K562 (cell line): ENCODE measurements around the gene ZNF598. TPM values are rescaled to one million over a fixed set of nuclear protein-coding genes. Genes with fewer than 3 reads are reported as not detected.
A peak's percentile ranks its signal among the peaks of the same experiment; 100 is the strongest.

Experiments
- ATAC-seq: fragments of 200-7000 bp; cut with Tn5 transposase; 3 replicates; pipeline ENCODE4 v1.9.1; 2020; ENCODE audit warnings: moderate library complexity
- BruUV-seq: library from RNA; stranded (reverse); fragments of 400-500 nt; replicated peaks from 2 replicates; lab custom pipeline; 2021; lab: Mats Ljungman, UMichigan
- CTCF ChIA-PET: fragments of 300-600 bp; formaldehyde crosslinking; extraction: SDS; loops from one replicate; lab custom pipeline; 2021; ENCODE audit warnings: low intra/inter-chr PET ratio; lab: Yijun Ruan, JAX
- POLR2A ChIA-PET: fragments of 300-600, 350-650 bp; sonication (Branson Sonifier 250); formaldehyde crosslinking; extraction: SDS; loops from one replicate; lab custom pipeline; 2021; ENCODE audit warnings: antibody characterized with exemption, inconsistent platforms; lab: Yijun Ruan, JAX
- DNase-seq, 4 experiments: peaks; one replicate each; pipeline versions ENCODE4 v3.0.0 to v3.0.0-alpha.2; 2011 to 2018; ENCODE audit warnings: low spot score in 3 of 4, mixed read lengths in 3 of 4; ENCODE audit errors: extremely low read depth in 1 of 4
- FAIRE-seq: peaks from 2 replicates; lab custom pipeline; 2011; peaks lifted over from hg19 to GRCh38; lab: Jason Lieb, UNC
- H2AFZ ChIP-seq: 2 replicates; pipeline ENCODE4 v1.6.0; 2011; ENCODE audit warnings: low read depth, low read length, control low read depth, inconsistent platforms
- H3K27ac ChIP-seq: fragments of 200-600 bp; 3 replicates; pipeline ENCODE4 v1.8.0; 2011; ENCODE audit warnings: low read depth, mild to moderate bottlenecking, control low read depth, inconsistent platforms, low read length, moderate library complexity, mixed read lengths; ENCODE audit errors: extremely low read depth
- H3K27me3 ChIP-seq, 2 experiments: fragments of 300-600 bp in 1 of 2; 2 replicates in 1 of 2; 3 replicates in 1 of 2; pipeline versions ENCODE4 v1.6.0 to v1.8.0; 2011; ENCODE audit warnings: inconsistent platforms in 2 of 2, low read length in 2 of 2, mild to moderate bottlenecking in 1 of 2, mixed read lengths in 1 of 2, moderate library complexity in 1 of 2; ENCODE audit not compliant: control insufficient read depth in 2 of 2, insufficient read depth in 2 of 2
- H3K36me3 ChIP-seq: fragments of 300-600 bp; 3 replicates; pipeline ENCODE4 v1.8.0; 2011; ENCODE audit warnings: mild to moderate bottlenecking, low read length, inconsistent platforms; ENCODE audit not compliant: control insufficient read depth, insufficient read depth
- H3K4me1 ChIP-seq, 2 experiments: fragments of 200-600 bp in 1 of 2; replicated peaks in 1 of 2; 2 replicates in 1 of 2; 3 replicates in 1 of 2; pipeline versions ENCODE4 v1.5.1 to v1.8.0; 2011; ENCODE audit warnings: inconsistent platforms in 2 of 2, low read length in 2 of 2, mild to moderate bottlenecking in 1 of 2, mixed read lengths in 1 of 2, moderate library complexity in 1 of 2; ENCODE audit not compliant: control insufficient read depth in 2 of 2, insufficient read depth in 2 of 2
- H3K4me2 ChIP-seq: 2 replicates; pipeline ENCODE4 v1.6.1; 2011; ENCODE audit warnings: low read length, control low read depth, inconsistent platforms, mixed read lengths; ENCODE audit not compliant: insufficient read depth
- H3K4me3 ChIP-seq: fragments of 200-600 bp; sonication (generic), shearing (Covaris generic); 2 replicates; pipeline ENCODE4 v1.5.1; 2016; ENCODE audit warnings: control low read depth, inconsistent platforms
- H3K79me2 ChIP-seq: fragments of 200-600 bp; 3 replicates; pipeline ENCODE4 v1.8.0; 2011; ENCODE audit warnings: low read length, inconsistent platforms; ENCODE audit not compliant: control insufficient read depth, insufficient read depth
- H3K9ac ChIP-seq, 2 experiments: 2 replicates each; pipeline versions ENCODE4 v1.6.0 to v1.6.1; 2011; ENCODE audit warnings: low read depth in 2 of 2, low read length in 2 of 2, control low read depth in 1 of 2, inconsistent platforms in 1 of 2, mild to moderate bottlenecking in 1 of 2, mixed read lengths in 1 of 2; ENCODE audit not compliant: insufficient read depth in 1 of 2
- H3K9me1 ChIP-seq: one replicate; pipeline ENCODE4 v1.6.0; 2011; ENCODE audit warnings: inconsistent platforms, mild to moderate bottlenecking, low read length, moderate library complexity; ENCODE audit not compliant: control insufficient read depth, insufficient read depth
- H3K9me3 ChIP-seq: replicated peaks from 2 replicates; pipeline ENCODE4 v1.5.1; 2011; ENCODE audit warnings: low read depth, low read length, inconsistent platforms; ENCODE audit not compliant: control insufficient read depth, insufficient read depth
- H4K20me1 ChIP-seq: replicated peaks from 2 replicates; pipeline ENCODE4 v1.6.1; 2011; ENCODE audit warnings: low read length, inconsistent platforms, mixed read lengths; ENCODE audit not compliant: control insufficient read depth, insufficient read depth
- CCNT2 ChIP-seq: IDR thresholded peaks from 2 replicates; pipeline ENCODE4 v1.6.1; 2011; ENCODE audit warnings: borderline replicate concordance, low read depth, mild to moderate bottlenecking, moderate library complexity, mixed read lengths, low read length; ENCODE audit not compliant: insufficient read length; ENCODE audit errors: extremely low read depth
- EGR1 ChIP-seq: fragments of 450-650 bp; conservative IDR thresholded peaks from 2 replicates; pipeline ENCODE4 v1.6.1; 2017; ENCODE audit warnings: mild to moderate bottlenecking
- JUND ChIP-seq, 2 experiments: IDR thresholded peaks; 2 replicates in 1 of 2; 3 replicates in 1 of 2; pipeline ENCODE4 v1.6.1; 2011; ENCODE audit warnings: borderline replicate concordance in 2 of 2, low read depth in 2 of 2, low read length in 2 of 2, improper control_type of control experiment in 1 of 2, missing biosample characterization in 1 of 2, missing genetic modification characterization in 1 of 2, missing genetic modification reagents in 1 of 2
- MCM2 ChIP-seq: fragments of 450-650 bp; IDR thresholded peaks from 2 replicates; pipeline ENCODE4 v1.6.1; 2017; ENCODE audit warnings: low read depth, mild to moderate bottlenecking
- NELFE ChIP-seq: IDR thresholded peaks from 2 replicates; pipeline ENCODE4 v1.6.1; 2011; ENCODE audit warnings: mild to moderate bottlenecking; ENCODE audit not compliant: insufficient read depth, insufficient read length
- PYGO2 ChIP-seq: fragments of 450-650 bp; IDR thresholded peaks from 2 replicates; pipeline ENCODE4 v1.6.1; 2016; ENCODE audit warnings: mild to moderate bottlenecking, missing genetic modification characterization, moderate library complexity, missing compliant biosample characterization
- TAF1 ChIP-seq: IDR thresholded peaks from 2 replicates; pipeline ENCODE4 v1.6.1; 2011; ENCODE audit warnings: mild to moderate bottlenecking, low read length, moderate library complexity; ENCODE audit not compliant: insufficient read depth, control insufficient read depth, severe bottlenecking; ENCODE audit errors: extremely low read depth
- VEZF1 ChIP-seq: fragments of 200-800 bp; sonication (Bioruptor generic); IDR thresholded peaks from 2 replicates; pipeline ENCODE4 v1.6.1; 2017; ENCODE audit warnings: missing genetic modification characterization, missing compliant biosample characterization
- ZFX ChIP-seq: sonication (generic); formaldehyde crosslinking; IDR thresholded peaks from 2 replicates; pipeline ENCODE4 v1.8.0; 2022; ENCODE audit warnings: mild to moderate bottlenecking, missing genetic modification reagents, moderate library complexity
- ZKSCAN8 ChIP-seq: fragments of 200-800 bp; sonication (Bioruptor generic); IDR thresholded peaks from 2 replicates; pipeline ENCODE4 v1.6.1; 2016; ENCODE audit warnings: missing genetic modification characterization, missing compliant biosample characterization
- ZNF134 ChIP-seq: fragments of 250-450 bp; sonication (Bioruptor Pico); conservative IDR thresholded peaks from 2 replicates; pipeline ENCODE4 v1.4.0; 2020
- WGBS: fragments of 100-300 bp; shearing (Covaris generic); methylation state at CpG from one replicate; pipeline ENCODE4 v1.1.6; 2016; ENCODE audit warnings: low coverage, mixed read lengths; ENCODE audit not compliant: insufficient coverage; ENCODE audit errors: missing lambda C conversion rate; 5-methylcytosine and 5-hydroxymethylcytosine counted together
- in situ Hi-C: fragments of 300-500 bp; cut with MboI; formaldehyde crosslinking; loops from 4 replicates; pipeline ENCODE4 v1.15.0; 2018; ENCODE audit warnings: inconsistent platforms, mixed read lengths
- intact Hi-C: fragments of 100-400 bp; cut with micrococcal nuclease; formaldehyde crosslinking; loops from 2 replicates; pipeline ENCODE4 v1.14.2; 2022
- polyA plus RNA-seq, 8 experiments: library from polyadenylated mRNA; depleted of rRNA in 4 of 8; stranded (reverse) in 5 of 8; unstranded in 3 of 8; fragments of >200 nt; fragmentation: Nextera tagmentation in 2 of 8; fragmentation: Illumina TruSeq in 1 of 8; extraction: Ambion mirVana in 2 of 8; extraction: Trizol in 1 of 8; gene quantifications; 2 replicates each; pipeline versions ENCODE4 v1.2.1 to v1.2.3, GENCODE V29; 2011 to 2014; ENCODE audit warnings: inconsistent platforms in 1 of 8, missing spikeins in 1 of 8
- total RNA-seq, 7 experiments: library from RNA; depleted of rRNA in 6 of 7; stranded (reverse); fragments of >200 nt in 6 of 7; fragmentation: Illumina TruSeq in 2 of 7; extraction: Trizol in 2 of 7; gene quantifications; 2 replicates each; pipeline versions ENCODE4 v1.2.1 to v1.2.3, GENCODE V29; 2011 to 2021; ENCODE audit warnings: low replicate concordance in 1 of 7
- TF ChIP-seq, protein P1 (sequence below): IDR thresholded peaks from 3 replicates; pipeline ENCODE4 v1.6.1; 2011; ENCODE audit warnings: borderline replicate concordance, mild to moderate bottlenecking; ENCODE audit not compliant: insufficient read length, insufficient read depth
- TF ChIP-seq, protein P2 (sequence below): fragments of 250-450 bp; sonication (Bioruptor Pico); IDR thresholded peaks from 2 replicates; pipeline ENCODE4 v1.5.1; 2021; ENCODE audit warnings: mild to moderate bottlenecking

ZNF598 gene
- total and polyA plus RNA-seq, 9 of the 15 experiments (the other 6 are each of a cell fraction or from before 2014, with no cell fraction given) = 0.11 to 115 (median 29.6) TPM

DNA sequence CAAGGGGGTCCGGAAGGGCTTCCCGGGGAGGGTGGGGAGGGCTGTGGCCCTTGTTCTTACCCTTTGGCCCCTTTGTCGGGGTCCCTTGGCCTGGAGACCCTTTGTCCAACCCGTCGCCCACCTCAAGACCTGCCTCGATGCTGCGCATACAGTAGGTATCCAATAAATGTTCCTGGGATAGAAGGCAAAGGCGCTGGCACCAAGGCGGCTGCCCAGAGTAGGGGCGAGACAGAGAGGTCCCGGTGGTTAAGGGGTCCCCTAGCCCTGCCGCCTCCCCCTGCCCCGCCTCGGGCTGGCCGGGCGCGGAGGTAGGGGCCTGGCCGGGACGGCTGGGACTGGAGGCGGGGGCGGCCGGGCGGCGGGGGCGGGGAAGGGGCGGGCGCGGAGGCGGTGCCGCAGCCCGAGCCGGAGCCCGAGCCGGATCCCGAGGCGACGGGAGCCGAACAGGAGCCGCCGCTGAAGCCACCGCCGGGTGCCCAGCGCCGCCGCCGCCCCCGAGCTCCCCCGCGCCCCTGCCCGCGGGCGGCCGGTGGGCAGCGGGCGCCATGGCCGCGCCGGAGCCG, 16.9 kb upstream of the ZNF598 start, which contains the start of gene NHERF2:
Gene NHERF2 (plus strand): TSS at position 442 of the 563 bp plus-strand sequence. CDS start 104 bp downstream, at position 546.
- H3K27ac ChIP-seq = peak within 1 kb of the TSS; percentile 56; the same call in 1 of the 3 replicates
- intact Hi-C loops = no loop called here
- H2AFZ ChIP-seq = peak within 1 kb of the TSS; percentile 88
- H3K9me3 ChIP-seq = no peaks in the 10 kb centered on the region
- peaks cover 3% of the 10 kb centered on the region for H3K9me1 ChIP-seq
- H3K4me2 ChIP-seq = peak within 1 kb of the TSS; percentile 93
- in situ Hi-C loops = no loop called here
- POLR2A ChIA-PET = interaction anchor here (1.0 to 1.3 kb wide), 2 partner anchors 126 to 129 kb away, joined by 6 to 14 read pairs; partner anchors contain the start of gene TRAF7
- peaks cover 7% of the 10 kb centered on the region; the same call in 1 of the 3 replicates for H3K36me3 ChIP-seq
- BruUV-seq = no TSS peak
- TF ChIP-seq, protein P1, sequence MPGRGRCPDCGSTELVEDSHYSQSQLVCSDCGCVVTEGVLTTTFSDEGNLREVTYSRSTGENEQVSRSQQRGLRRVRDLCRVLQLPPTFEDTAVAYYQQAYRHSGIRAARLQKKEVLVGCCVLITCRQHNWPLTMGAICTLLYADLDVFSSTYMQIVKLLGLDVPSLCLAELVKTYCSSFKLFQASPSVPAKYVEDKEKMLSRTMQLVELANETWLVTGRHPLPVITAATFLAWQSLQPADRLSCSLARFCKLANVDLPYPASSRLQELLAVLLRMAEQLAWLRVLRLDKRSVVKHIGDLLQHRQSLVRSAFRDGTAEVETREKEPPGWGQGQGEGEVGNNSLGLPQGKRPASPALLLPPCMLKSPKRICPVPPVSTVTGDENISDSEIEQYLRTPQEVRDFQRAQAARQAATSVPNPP = no peak
- TF ChIP-seq EGR1 (peak; percentile 76), VEZF1 (CRISPR knock-in tag) (peak; percentile 68; the same call in 1 of the 2 replicates), MCM2 (no peak), JUND (IDR thresholded peaks at IDR 0.05; ENCODE audit: borderline replicate concordance, low read depth, low read length) (no peak), JUND (tag; IDR thresholded peaks at IDR 0.05; ENCODE audit: borderline replicate concordance, low read depth, low read length) (no peak), ZKSCAN8 (CRISPR knock-in tag) (peak; percentile 98), TAF1 (peak; percentile 19), NELFE (no peak), ZNF134 (CRISPR knock-in tag) (no peak), ZFX (CRISPR knock-in tag) (peak; percentile 29; the same call in 1 of the 2 replicates), PYGO2 (tag) (no peak), CCNT2 (peak; percentile 8)
- TF ChIP-seq, protein P2, sequence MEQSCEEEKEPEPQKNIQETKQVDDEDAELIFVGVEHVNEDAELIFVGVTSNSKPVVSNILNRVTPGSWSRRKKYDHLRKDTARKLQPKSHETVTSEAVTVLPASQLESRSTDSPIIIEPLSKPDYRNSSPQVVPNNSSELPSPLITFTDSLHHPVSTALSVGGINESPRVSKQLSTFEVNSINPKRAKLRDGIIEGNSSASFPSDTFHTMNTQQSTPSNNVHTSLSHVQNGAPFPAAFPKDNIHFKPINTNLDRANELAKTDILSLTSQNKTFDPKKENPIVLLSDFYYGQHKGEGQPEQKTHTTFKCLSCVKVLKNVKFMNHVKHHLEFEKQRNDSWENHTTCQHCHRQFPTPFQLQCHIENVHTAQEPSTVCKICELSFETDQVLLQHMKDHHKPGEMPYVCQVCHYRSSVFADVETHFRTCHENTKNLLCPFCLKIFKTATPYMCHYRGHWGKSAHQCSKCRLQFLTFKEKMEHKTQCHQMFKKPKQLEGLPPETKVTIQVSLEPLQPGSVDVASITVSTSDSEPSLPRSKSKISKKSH (CRISPR knock-in tag) = no peak
- CTCF ChIA-PET = no interaction called here
- peak within 1 kb of the TSS; percentile 61 for H3K4me3 ChIP-seq
- WGBS = 23% methylated on average over 8 of the region's 59 CpGs
- no peaks in the 10 kb centered on the region for H3K27me3 ChIP-seq
- no peak for FAIRE-seq
- H3K9ac ChIP-seq = peak within 1 kb of the TSS; percentile 46 to 86
- peak; percentile 34 for ATAC-seq
- H3K79me2 ChIP-seq = peaks cover 16% of the 10 kb centered on the region
- peaks cover 23 to 84% of the 10 kb centered on the region in 2 experiments; a peak in 4 of 5 replicates for H3K4me1 ChIP-seq
- peak; percentile 59 to 86 (median 84) for DNase-seq
- H4K20me1 ChIP-seq = 0 out of 2 replicates have a peak, but pooled peaks cover 7% of the 10 kb centered on the region
